VCaP (cell line): ENCODE measurements around the gene LYL1.
A peak's percentile ranks its signal among the peaks of the same experiment; 100 is the strongest.

Source experiments
- H3K27ac ChIP-seq: fragments of 450-650 bp; 2 replicates; pipeline ENCODE4 v1.5.1; 2017
- CTCF ChIP-seq: fragments of 450-650 bp; conservative IDR thresholded peaks from 2 replicates; pipeline ENCODE4 v1.5.1; 2017; ENCODE audit warnings: mild to moderate bottlenecking, moderate library complexity

LYL1 gene

GRCh38 chr19:13054626-13055212 is 47.9 kb downstream of the LYL1 start:
- TF ChIP-seq CTCF: no peak
- H3K27ac ChIP-seq: peak overlapping the region; percentile 78

- TF ChIP-seq CTCF: no peak
- peak overlapping the region; percentile 78 for H3K27ac ChIP-seq
These were observed 48.7 kb downstream of the LYL1 start for GRCh38 chr19:13053761-13054625.

GRCh38 chr19:13053238-13053637 is 49.4 kb downstream of the LYL1 start:
- no peak for TF ChIP-seq CTCF
- H3K27ac ChIP-seq: peak overlapping the region; percentile 78

- peak overlapping the region; percentile 78 for H3K27ac ChIP-seq
- TF ChIP-seq CTCF: no peak
These were observed 50.0 kb downstream of the LYL1 start for GRCh38 chr19:13052447-13053175.

- TF ChIP-seq CTCF: 0 out of 2 replicates have a peak, but pooled peaks have one; percentile 8
- H3K27ac ChIP-seq: peak overlapping the region; percentile 78
These were observed 51.0 kb downstream of the LYL1 start for GRCh38 chr19:13051557-13052165.

GRCh38 chr19:13050274-13050673 is 52.4 kb downstream of the LYL1 start:
- peak overlapping the region; percentile 78 for H3K27ac ChIP-seq
- TF ChIP-seq CTCF: no peak
